SK-N-MC (cell line): ENCODE data around the gene CASKIN2.

Experiments
- DNase-seq: peaks from one replicate; pipeline ENCODE4 v3.0.0-alpha.2; 2011; ENCODE audit warnings: low read depth, low spot score
- H3K27ac ChIP-seq: fragments of 200-600 bp; sonication (generic); 2 replicates; pipeline ENCODE4 v1.5.1; 2016; ENCODE audit warnings: mixed run types
- H3K36me3 ChIP-seq: fragments of 200-600 bp; sonication (generic); 2 replicates; pipeline ENCODE4 v1.6.1; 2017; ENCODE audit warnings: antibody characterized with exemption, low read length, mixed read lengths; ENCODE audit not compliant: insufficient read depth
- H3K4me3 ChIP-seq: fragments of 200-600 bp; sonication (generic); 2 replicates; pipeline ENCODE4 v1.5.1; 2016
- H3K9ac ChIP-seq: fragments of 200-600 bp; sonication (generic); 2 replicates; pipeline ENCODE4 v1.8.0; 2017; ENCODE audit warnings: mixed run types, mixed read lengths; ENCODE audit not compliant: insufficient read length
- H3K9me3 ChIP-seq: fragments of 200-600 bp; sonication (generic); 2 replicates; pipeline ENCODE4 v1.6.1; 2017; ENCODE audit warnings: low read depth, mild to moderate bottlenecking, antibody characterized with exemption, low read length, moderate library complexity, mixed read lengths
- EZH2 ChIP-seq: fragments of 200-600 bp; sonication (generic); IDR thresholded peaks from one replicate; pipeline ENCODE4 v1.6.1; 2017; ENCODE audit warnings: antibody characterized with exemption
- FOXP2 ChIP-seq: optimal IDR thresholded peaks from 2 replicates; pipeline ENCODE3; 2011; ENCODE audit warnings: mild to moderate bottlenecking, moderate library complexity; ENCODE audit not compliant: insufficient read depth; ENCODE audit errors: extremely low read length, control extremely low read depth
- POLR2AphosphoS5 ChIP-seq: IDR thresholded peaks from 2 replicates; pipeline ENCODE4 v1.6.1; 2012; ENCODE audit warnings: mild to moderate bottlenecking, low read depth, low read length, borderline replicate concordance

CASKIN2 gene

DNA sequence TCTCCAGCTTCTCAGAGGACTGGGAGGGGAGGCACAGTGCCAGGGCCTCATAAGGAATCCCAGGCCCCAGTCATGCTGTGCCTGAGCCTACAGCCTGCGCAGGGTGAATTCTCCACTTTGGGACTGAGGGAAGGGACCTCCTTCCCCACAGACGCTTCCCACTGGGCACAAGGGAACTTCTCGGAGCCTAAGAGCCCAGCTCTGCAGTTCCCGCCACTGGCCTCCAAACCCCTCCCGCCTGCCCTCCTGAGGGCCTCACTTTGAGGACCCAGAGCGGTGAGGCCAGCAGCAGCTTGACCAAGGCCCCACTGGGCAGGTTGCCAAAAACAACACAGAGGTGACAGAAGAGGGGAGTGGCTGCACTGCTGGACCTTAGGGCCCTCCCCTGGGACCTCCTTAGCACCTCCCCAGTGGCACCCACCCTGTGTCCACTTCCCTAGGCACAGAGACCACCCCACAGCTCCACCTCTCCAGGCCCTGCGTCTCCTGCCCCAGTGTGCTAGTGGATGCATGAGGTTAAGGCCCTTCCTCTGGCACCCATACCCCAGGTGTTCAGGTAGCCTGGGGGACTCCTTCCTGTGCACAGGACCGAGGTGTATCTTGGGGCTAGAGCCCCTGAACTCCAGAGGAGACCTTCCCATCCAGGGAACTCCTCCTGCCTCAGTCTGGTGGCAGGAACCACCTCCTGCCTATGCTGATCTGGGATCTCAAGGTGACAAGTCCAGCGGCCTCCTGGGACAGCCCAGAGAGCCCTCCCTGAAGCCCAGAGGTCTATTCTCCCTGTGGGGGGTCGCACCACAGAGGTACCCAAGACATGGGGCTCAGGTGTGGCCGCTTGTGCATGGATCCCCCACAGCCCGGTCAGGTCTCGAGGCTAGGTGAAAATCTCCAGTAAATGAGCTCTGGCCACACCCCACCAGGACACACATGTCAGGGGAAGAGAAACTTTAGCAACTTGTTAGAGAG lies 3.4 kb downstream of the CASKIN2 start:
- Histone ChIP-seq H3K9ac (no peak overlapping the region), H3K9me3 (no peaks in the 10 kb centered on the region), H3K36me3 (no peaks in the 10 kb centered on the region), H3K27ac (no peak overlapping the region), H3K4me3 (no peak overlapping the region)
- TF ChIP-seq FOXP2 (no peak), POLR2AphosphoS5 (no peak), EZH2 (no peak)
- DNase-seq = no peak

DNA sequence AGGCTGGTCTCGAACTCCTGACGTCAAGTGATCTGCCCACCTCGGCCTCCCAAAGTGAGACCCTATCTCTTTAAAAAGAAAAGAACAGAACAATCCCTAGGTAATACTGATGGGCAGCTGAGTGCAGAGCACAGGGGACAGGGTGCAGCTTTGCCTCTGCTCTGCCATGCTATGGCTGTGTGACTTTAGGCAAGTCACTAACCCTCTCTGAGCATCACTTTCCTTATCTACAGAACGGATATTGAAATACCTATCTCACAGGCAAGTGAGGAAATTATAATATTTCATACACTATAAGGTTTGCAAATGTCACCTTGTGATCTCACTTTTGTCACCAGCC lies 4.1 kb downstream of the CASKIN2 start:
- Histone ChIP-seq H3K4me3 (no peak overlapping the region), H3K9ac (no peak overlapping the region)

DNA sequence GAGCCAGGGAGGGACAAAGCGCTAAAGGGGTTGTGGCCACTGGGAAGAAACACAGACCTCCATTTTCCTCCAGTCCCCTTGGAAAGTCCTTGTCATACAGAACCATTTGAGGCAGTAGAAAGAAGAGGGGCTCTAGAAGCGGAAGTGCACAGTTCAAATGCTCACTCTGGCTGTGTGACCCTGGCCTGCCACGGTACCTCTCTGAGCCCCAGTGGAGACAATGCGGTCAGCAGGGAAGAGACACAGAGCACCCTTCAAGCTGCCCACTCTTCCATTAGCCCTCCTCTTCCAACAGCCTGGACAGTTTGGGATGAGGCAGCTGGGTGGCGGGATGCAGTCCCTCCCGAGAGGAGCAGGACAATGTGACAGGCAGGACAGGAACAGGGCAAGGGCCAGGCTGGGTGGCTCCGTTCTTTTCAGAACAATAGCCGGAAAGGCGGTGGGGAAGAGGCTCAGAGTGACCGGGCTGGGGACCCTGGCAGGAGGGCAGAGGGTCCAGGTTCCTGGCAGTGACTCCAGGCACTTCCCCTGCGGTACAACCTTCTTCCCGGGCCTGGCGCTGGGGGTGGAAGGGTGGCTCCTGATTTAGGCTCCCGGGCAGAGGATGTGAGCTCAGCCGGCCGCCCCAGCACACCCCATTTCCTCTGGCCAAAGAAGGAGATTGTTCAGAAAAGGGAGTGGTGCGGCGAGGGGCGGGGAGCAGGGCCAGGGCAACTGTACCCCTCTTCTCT lies 5.6 kb downstream of the CASKIN2 start:
- Histone ChIP-seq H3K9ac (no peak overlapping the region), H3K4me3 (no peak overlapping the region), H3K9me3 (no peaks in the 10 kb centered on the region), H3K27ac (no peak overlapping the region), H3K36me3 (no peaks in the 10 kb centered on the region)
- DNase-seq = no peak
- TF ChIP-seq POLR2AphosphoS5 = no peak
- no peak for TF ChIP-seq FOXP2
- TF ChIP-seq EZH2 = no peak

More for the DNA sequence above, 4.1 kb downstream of the CASKIN2 start:
- Histone ChIP-seq H3K36me3 (no peaks in the 10 kb centered on the region), H3K9me3 (no peaks in the 10 kb centered on the region), H3K27ac (no peak overlapping the region)
- TF ChIP-seq POLR2AphosphoS5 (no peak), EZH2 (no peak), FOXP2 (no peak)
- no peak for DNase-seq

DNA sequence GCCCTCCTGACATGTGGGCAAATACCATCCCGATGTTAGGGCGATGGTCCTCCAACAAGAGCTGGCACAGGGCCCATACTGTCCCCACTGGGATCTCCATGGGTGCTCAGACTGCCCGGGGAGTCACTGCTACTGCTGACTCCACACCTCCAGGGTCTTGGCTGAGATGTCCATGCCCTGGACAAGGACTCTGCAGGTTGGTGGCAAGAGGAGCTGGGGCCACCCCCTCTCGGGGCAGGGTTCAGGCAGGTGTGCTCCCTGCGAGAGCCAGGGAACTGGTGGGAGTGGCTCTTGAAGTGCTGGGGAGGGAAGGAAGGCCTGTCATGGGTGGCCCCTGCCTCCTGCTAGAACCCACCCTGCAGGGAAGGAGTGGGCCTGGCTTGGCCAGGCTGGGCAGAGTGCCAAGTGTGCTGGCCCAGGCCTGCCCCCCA lies 6.4 kb downstream of the CASKIN2 start:
- no peak overlapping the region for H3K9ac ChIP-seq
- no peak for DNase-seq
- H3K4me3 ChIP-seq = no peak overlapping the region
- H3K9me3 ChIP-seq = no peaks in the 10 kb centered on the region
- no peak overlapping the region for H3K27ac ChIP-seq
- no peaks in the 10 kb centered on the region for H3K36me3 ChIP-seq
- TF ChIP-seq POLR2AphosphoS5 (no peak), EZH2 (no peak), FOXP2 (no peak)

DNA sequence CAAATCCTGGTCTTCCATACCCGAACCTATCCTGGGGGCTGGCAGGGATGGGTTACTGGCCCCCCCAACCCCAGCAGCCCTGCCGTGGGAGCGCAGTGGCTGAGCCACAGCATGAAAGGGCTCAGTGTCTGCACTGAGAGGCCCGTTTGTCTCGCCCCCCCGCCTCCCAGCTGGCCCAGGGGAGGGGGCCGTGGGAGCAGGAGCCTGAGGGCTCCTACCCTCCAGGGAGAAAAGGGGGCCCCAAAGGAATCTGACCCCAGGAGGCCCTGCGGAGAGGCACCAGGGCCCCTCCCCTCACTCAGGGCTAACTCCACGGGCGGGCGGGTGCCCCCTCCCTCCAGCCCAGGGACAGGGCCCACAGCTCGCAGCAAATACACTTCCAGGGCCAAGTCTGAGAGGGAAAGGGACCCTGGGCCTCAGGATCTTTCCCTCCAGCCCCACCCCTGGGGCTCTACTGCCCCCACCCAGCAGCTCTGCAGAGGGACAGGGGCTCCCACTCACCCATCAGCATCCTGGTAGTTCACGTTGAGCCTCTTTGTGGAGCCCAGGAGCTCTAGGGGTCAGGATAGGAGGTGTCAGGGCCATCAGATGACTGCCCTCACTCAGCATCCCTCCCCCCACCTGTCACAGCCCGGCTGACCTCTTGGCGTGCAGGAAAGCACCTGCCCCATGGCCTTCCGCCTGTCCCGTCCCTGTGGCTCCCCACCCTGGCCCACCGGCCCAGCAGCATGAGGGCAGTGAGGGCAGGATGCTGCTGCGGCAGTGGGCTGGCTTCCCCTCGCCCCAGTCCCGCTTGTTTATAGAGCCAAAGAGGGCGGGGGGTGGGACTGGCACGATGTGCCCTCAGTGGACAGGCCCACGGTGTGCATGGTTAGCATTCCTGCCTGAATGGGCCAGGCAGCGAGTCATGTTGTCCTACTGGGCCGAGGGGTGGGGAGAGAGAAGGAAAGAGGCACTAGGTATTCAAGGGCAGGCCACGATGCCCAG lies 7.3 kb downstream of the CASKIN2 start:
- no peak for TF ChIP-seq POLR2AphosphoS5
- Histone ChIP-seq H3K9ac (no peak overlapping the region), H3K36me3 (no peaks in the 10 kb centered on the region), H3K27ac (no peak overlapping the region), H3K4me3 (no peak overlapping the region), H3K9me3 (no peaks in the 10 kb centered on the region)
- no peak for DNase-seq

DNA sequence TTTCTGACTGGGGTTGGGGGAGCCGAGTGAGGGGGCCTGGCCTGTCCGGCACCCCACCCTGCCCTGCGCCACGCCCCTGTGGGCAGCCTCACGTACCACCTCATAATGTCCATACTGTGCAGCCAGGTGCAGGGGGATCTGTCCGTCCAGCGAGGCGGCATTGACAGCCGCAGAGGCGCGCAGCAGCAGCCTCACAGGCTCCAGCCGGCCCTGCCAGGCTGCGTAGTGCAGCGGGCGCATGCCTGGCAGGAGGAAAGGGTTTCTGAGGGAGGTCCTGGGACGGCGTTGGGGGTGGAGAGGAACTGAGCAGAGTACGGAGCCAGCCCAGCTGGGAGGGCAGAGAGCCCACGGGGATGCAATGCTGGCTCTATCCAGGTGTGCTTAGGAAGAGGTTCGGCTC lies 8.4 kb downstream of the CASKIN2 start:
- no peak for DNase-seq
- no peak for TF ChIP-seq POLR2AphosphoS5
- Histone ChIP-seq H3K4me3 (no peak overlapping the region), H3K36me3 (no peaks in the 10 kb centered on the region), H3K9me3 (no peaks in the 10 kb centered on the region), H3K27ac (no peak overlapping the region), H3K9ac (no peak overlapping the region)

DNA sequence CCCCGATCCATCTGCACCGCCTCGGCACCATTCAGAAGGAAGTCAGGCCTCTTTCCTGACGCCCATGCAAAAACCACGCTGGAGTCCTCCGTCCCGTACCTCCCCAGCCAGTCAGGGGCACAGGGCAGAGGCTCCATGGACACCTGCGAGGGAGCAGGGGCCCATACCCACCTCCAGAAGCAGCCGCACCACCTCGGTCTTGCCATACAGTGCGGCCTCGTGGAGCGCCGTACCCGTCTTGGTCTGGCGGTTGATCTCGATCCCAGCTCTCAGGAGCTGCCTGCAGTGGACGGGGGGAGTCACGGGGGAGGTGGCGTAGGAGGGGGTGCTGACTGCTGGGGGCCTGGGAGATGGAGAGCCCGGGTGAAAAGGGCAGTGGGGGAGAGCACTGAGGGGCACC lies 9.2 kb downstream of the CASKIN2 start:
- Histone ChIP-seq H3K36me3 (no peaks in the 10 kb centered on the region), H3K9ac (no peak overlapping the region), H3K27ac (no peak overlapping the region), H3K9me3 (no peaks in the 10 kb centered on the region), H3K4me3 (no peak overlapping the region)
- TF ChIP-seq POLR2AphosphoS5 (no peak), EZH2 (no peak)
- DNase-seq = no peak

DNA sequence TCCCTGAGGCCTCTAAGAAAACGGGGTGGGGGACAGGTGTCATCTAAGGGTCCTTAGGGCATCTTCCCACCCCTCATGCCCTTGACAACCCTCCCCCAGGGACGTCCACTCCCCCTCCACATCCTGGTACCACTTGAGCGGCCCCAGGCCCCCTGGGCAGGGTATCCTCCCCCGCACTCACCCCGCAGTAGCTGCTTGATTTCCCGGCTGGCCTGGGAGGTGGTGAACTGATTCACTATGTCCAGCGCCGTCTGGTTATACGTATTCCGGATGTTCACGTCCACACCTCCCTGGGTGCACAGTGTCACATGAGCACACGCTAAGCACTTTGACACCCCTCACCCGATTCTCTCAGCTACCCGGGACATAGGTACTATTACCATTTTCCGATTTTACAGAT lies 9.7 kb downstream of the CASKIN2 start:
- H3K9ac ChIP-seq = no peak overlapping the region
- no peak overlapping the region for H3K27ac ChIP-seq
- no peak for TF ChIP-seq EZH2
- TF ChIP-seq FOXP2 = no peak
- TF ChIP-seq POLR2AphosphoS5 = no peak
- no peaks in the 10 kb centered on the region for H3K9me3 ChIP-seq
- no peak overlapping the region for H3K4me3 ChIP-seq
- no peak for DNase-seq
- no peaks in the 10 kb centered on the region for H3K36me3 ChIP-seq
